Epidermal melanocyte (primary cell): ENCODE results near the gene CACUL1.

Experiments used
- DNase-seq: peaks from one replicate; pipeline ENCODE4 v3.0.0; 2011; ENCODE audit warnings: low spot score; ENCODE audit not compliant: insufficient read length

Gene CACUL1

GRCh38 chr10:118732245-118733165 lies 22.3 kb downstream of the CACUL1 start:
- DNase-seq: no peak

GRCh38 chr10:118730756-118731456 lies 23.9 kb downstream of the CACUL1 start:
- no peak for DNase-seq

GRCh38 chr10:118729641-118730258 lies 25.0 kb downstream of the CACUL1 start:
- DNase-seq: no peak

- DNase-seq: no peak
Observed at GRCh38 chr10:118729200-118729599, 25.6 kb downstream of the CACUL1 start.

- DNase-seq: no peak
Observed at GRCh38 chr10:118725886-118726500, 28.8 kb downstream of the CACUL1 start.

GRCh38 chr10:118723466-118723865 lies 31.3 kb downstream of the CACUL1 start:
- no peak for DNase-seq

GRCh38 chr10:118721539-118721876 lies 33.3 kb downstream of the CACUL1 start:
- DNase-seq: no peak

- DNase-seq: peak; percentile 25
Observed at GRCh38 chr10:118720685-118721538, 33.9 kb downstream of the CACUL1 start.

GRCh38 chr10:118714366-118714765 lies 40.4 kb downstream of the CACUL1 start:
- DNase-seq: no peak

- DNase-seq: no peak
Observed at GRCh38 chr10:118712930-118713634, 41.7 kb downstream of the CACUL1 start.

- DNase-seq: no peak
Observed at GRCh38 chr10:118712080-118712479, 42.7 kb downstream of the CACUL1 start.

- no peak for DNase-seq
Observed at GRCh38 chr10:118710487-118710886, 44.3 kb downstream of the CACUL1 start.

GRCh38 chr10:118708571-118708970 lies 46.2 kb downstream of the CACUL1 start:
- DNase-seq: no peak

- DNase-seq: no peak
Observed at GRCh38 chr10:118704711-118705110, 50.1 kb downstream of the CACUL1 start.

- no peak for DNase-seq
Observed at GRCh38 chr10:118701529-118702323, 53.0 kb downstream of the CACUL1 start.

- DNase-seq: no peak
Observed at GRCh38 chr10:118698421-118698820, 56.3 kb downstream of the CACUL1 start.

GRCh38 chr10:118694848-118695247 lies 59.9 kb downstream of the CACUL1 start:
- no peak for DNase-seq

GRCh38 chr10:118692872-118693271 lies 61.9 kb downstream of the CACUL1 start:
- peak; percentile 67 for DNase-seq

GRCh38 chr10:118689070-118689858 lies 65.5 kb downstream of the CACUL1 start:
- DNase-seq: no peak
